ENCODE data around the gene TTPAL.

The TTPAL gene

DNA sequence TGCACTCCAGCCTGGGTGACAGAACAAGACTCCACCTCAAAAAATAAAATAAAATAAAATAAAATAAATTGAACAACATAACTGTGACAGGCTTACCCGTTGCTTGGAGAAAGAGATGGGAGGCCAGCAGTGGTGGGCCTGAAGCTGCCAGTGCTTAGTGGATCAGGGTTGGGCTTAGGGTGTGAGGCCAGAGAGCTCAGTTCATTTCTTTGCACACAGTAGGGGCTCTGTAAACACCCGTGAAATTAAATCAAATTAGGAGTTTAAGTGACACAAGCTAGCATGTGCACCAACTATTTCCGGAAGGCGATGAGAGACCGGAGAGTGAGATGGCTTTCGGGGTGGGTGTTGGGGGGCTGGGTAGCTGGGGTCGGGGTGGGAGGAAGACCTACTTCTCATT is 25.8 kb upstream of the TTPAL start:
- ChIA-PET POLR2A (ENCODE audit: low non-redundant PET) (no interaction called here), CTCF (interaction anchor here (0.7 to 0.9 kb wide), 3 partner anchors 10 to 333 kb away, joined by 3 to 5 read pairs (median 3); no protein-coding TSS in a partner anchor)
- no peak for DNase-seq (ENCODE audit: low spot score)
- TF ChIP-seq CTCF (conservative IDR thresholded peaks at IDR 0.05; ENCODE audit: low read depth) = no peak
- no peak overlapping the region for H3K27ac ChIP-seq

- no peak overlapping the region for H3K27ac ChIP-seq
- TF ChIP-seq CTCF (conservative IDR thresholded peaks at IDR 0.05; ENCODE audit: low read depth) = no peak
- CTCF ChIA-PET = interaction anchor here (0.7 to 0.9 kb wide), 2 partner anchors 10 to 61 kb away, joined by 3 to 5 read pairs; no protein-coding TSS in a partner anchor
- DNase-seq (ENCODE audit: low spot score) = no peak
- POLR2A ChIA-PET (ENCODE audit: low non-redundant PET) = no interaction called here
These were observed 25.3 kb upstream of the TTPAL start for GRCh38 chr20:44450281-44450889.

DNA sequence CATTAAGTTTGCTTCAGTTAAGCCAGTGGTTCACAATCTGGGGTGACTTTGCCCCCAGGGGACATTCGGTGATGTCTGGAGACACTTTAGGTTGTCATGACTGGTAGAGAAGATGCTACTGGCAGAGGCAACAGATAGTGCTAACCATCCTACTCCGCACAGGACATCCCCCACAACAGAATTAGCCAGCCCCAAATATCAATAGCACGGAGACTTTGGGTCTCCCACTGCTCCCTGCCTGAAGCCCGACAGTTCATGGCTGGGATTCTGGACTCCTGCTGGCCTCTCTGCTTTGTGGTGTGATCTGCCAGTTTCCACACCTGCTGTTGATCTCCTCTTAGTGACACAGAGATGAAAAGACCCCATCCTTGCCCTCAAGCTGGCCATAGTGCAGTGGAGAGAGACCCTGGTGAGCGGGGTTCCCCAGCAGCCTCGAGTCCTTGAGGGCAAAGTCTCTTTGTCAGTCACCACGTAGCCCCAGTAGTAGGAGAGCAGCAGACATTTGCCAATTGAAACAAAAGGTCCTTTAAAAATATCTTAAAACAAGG is 24.7 kb upstream of the TTPAL start:
- H3K27ac ChIP-seq = no peak overlapping the region
- POLR2A ChIA-PET (ENCODE audit: low non-redundant PET) = no interaction called here
- TF ChIP-seq CTCF (conservative IDR thresholded peaks at IDR 0.05; ENCODE audit: low read depth) = no peak
- CTCF ChIA-PET = no interaction called here
- DNase-seq (ENCODE audit: low spot score) = no peak

GRCh38 chr20:44454306-44454963 is 21.2 kb upstream of the TTPAL start:
- H3K27ac ChIP-seq = no peak overlapping the region
- CTCF ChIA-PET = interaction anchor here (0.6 to 1.3 kb wide), 6 partner anchors 9 to 881 kb away, joined by 3 to 5 read pairs (median 4); no protein-coding TSS in a partner anchor
- POLR2A ChIA-PET (ENCODE audit: low non-redundant PET) = no interaction called here
- TF ChIP-seq CTCF (conservative IDR thresholded peaks at IDR 0.05; ENCODE audit: low read depth) = no peak
- no peak for DNase-seq (ENCODE audit: low spot score)

- CTCF ChIA-PET = interaction anchor here (0.6 kb wide), 1 partner anchor 155 kb away, joined by 4 read pairs; no protein-coding TSS in a partner anchor
- POLR2A ChIA-PET (ENCODE audit: low non-redundant PET) = no interaction called here
- no peak for TF ChIP-seq CTCF (conservative IDR thresholded peaks at IDR 0.05; ENCODE audit: low read depth)
- no peak overlapping the region for H3K27ac ChIP-seq
- DNase-seq (ENCODE audit: low spot score) = no peak
These were observed 20.5 kb upstream of the TTPAL start for GRCh38 chr20:44455126-44455525.

GRCh38 chr20:44456611-44457010 is 19.1 kb upstream of the TTPAL start:
- DNase-seq (ENCODE audit: low spot score) = no peak
- ChIA-PET CTCF (interaction anchor here (0.6 to 1.1 kb wide), 4 partner anchors 66 to 239 kb away, joined by 3 to 7 read pairs (median 4); no protein-coding TSS in a partner anchor), POLR2A (ENCODE audit: low non-redundant PET) (no interaction called here)
- TF ChIP-seq CTCF (conservative IDR thresholded peaks at IDR 0.05; ENCODE audit: low read depth) = no peak
- no peak overlapping the region for H3K27ac ChIP-seq
